ENCODE measurements around the gene IQCC.

The IQCC gene

GRCh38 chr1:32257227-32257508, 51.7 kb downstream of the IQCC start:
- no peak overlapping the region for H3K4me3 ChIP-seq (ENCODE audit: low read depth, low read length)
- TF ChIP-seq, protein P1, sequence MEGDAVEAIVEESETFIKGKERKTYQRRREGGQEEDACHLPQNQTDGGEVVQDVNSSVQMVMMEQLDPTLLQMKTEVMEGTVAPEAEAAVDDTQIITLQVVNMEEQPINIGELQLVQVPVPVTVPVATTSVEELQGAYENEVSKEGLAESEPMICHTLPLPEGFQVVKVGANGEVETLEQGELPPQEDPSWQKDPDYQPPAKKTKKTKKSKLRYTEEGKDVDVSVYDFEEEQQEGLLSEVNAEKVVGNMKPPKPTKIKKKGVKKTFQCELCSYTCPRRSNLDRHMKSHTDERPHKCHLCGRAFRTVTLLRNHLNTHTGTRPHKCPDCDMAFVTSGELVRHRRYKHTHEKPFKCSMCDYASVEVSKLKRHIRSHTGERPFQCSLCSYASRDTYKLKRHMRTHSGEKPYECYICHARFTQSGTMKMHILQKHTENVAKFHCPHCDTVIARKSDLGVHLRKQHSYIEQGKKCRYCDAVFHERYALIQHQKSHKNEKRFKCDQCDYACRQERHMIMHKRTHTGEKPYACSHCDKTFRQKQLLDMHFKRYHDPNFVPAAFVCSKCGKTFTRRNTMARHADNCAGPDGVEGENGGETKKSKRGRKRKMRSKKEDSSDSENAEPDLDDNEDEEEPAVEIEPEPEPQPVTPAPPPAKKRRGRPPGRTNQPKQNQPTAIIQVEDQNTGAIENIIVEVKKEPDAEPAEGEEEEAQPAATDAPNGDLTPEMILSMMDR (IDR thresholded peaks at IDR 0.05; ENCODE audit: borderline replicate concordance, insufficient read depth, low read depth, low read length) = no peak
